ENCODE measurements around the gene PROM1.

PROM1 gene

DNA sequence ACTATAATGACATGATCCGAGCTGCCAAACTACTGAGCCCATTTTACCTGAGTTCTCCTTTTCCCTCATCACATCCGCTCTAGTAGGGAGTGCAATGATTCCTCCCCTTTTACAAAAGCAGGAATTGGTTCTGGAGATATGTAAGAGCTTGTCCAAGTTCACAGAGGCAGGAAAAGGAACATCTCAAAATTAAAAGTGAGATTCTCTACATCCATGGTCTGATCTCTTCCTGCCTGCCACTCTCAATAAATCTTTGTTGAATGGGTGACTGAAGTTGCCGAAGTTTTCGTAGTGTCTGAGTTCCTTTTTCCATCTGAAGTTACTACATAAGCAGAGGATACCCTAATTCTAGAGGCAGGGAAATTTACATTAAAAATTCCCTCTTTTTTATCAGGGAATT lies 145.2 kb downstream of the PROM1 start, which contains the start of gene FGFBP1:
Gene FGFBP1 (minus strand): TSS at position 101 of the 400 bp plus-strand sequence. CDS start 2,108 bp downstream, outside the sequence.
- DNase-seq (ENCODE audit: low read depth): no peak

DNA sequence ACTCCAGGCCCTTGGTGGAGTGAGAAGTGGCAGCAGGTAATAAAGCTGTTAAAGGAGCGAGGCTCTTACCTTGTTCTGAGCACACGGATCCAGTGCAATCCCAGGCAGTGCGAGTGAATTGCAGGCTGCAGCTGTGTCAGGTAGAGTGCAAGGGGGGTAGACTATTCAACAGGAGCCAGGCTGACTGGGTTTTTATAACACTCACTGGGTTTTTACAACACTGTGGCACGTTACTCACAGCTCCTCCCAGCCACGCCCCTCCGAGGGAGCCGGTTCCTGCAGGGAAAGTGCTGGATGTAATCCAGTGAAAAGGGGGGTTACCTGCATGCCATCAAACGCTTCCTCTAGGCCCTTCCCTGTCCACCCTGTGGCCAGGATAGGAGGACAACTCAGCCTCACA lies 145.6 kb downstream of the PROM1 start:
- no peak for DNase-seq (ENCODE audit: low read depth)

DNA sequence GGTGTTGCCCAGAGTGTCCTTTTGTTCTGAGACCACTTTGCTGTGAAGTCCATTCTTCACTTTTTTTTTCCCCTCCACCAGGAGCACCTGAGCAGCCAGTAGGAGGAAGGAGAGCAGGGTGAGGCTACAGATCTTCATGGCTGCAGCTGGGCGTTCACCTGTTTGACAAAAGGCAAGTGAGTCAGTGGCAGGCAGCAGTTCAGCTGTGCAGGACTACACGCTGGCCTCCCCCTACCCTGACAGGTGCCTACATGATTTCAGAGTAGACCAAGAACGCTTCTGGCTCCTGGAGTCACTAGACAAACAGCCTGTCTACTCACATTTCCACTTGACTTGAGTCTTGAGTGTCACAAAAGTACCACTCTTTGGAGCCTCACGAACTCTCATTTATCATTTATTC lies 147.3 kb downstream of the PROM1 start:
- DNase-seq (ENCODE audit: low read depth): no peak

DNA sequence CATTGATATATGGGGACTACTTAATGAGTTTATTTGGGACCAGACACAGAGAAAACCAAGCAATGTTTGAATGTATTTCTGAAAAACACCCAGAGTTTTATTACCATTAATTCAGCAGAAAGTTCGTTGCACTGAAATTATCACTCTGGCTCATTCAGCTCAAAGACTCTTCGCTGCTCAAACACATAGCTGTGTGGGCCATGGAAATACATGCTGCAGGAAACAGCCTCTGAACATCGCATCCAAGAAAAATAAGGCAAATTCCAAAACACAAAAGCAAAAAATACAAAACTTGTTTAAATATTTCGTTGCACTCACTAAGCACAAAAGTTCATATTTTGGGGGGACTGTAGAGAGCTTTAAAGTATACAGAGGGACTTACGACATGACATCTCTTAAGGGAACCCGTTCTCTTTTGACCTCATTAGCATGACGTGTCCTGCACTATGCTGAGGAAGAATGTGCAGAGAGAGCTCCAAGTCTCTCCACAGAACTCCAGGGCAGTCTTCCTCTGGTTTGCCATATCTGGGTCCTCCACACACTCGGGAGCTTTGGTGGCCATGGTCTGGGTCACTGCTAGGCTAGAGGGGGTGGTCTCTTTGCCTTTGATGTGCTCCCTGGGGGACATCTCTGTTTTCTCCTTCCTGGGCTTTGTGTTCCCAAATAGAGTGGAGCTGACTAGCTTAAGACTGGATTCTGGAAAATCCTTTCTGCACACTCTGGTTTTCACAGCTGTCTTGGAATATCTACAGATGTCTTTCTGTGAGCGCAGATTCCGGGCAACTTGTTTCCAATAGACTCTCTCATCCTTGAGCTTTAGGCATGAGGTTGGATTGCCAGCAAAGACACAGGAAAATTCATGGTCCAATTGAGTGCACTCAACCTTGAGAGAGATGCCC lies 148.1 kb downstream of the PROM1 start:
- DNase-seq (ENCODE audit: low read depth): no peak

DNA sequence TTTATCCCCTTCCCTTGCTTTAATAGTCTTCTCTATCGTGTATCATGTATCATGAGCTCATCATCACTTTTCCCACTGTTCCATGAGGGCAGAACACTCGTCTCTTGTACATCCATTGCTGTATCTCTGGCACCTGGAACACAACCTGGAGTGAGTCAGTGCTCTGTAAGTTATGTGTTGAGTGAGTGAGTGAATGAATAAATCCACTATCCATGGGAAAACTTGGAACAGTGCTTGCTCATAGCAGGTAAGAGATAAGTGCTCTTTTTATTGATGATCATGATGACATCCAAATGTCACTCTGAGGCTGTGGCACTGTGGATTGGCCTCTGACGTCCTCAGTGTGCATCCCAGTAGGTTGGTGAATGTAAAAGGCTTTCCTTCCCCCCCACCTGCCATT lies 149.6 kb downstream of the PROM1 start:
- no peak for DNase-seq (ENCODE audit: low read depth)

DNA sequence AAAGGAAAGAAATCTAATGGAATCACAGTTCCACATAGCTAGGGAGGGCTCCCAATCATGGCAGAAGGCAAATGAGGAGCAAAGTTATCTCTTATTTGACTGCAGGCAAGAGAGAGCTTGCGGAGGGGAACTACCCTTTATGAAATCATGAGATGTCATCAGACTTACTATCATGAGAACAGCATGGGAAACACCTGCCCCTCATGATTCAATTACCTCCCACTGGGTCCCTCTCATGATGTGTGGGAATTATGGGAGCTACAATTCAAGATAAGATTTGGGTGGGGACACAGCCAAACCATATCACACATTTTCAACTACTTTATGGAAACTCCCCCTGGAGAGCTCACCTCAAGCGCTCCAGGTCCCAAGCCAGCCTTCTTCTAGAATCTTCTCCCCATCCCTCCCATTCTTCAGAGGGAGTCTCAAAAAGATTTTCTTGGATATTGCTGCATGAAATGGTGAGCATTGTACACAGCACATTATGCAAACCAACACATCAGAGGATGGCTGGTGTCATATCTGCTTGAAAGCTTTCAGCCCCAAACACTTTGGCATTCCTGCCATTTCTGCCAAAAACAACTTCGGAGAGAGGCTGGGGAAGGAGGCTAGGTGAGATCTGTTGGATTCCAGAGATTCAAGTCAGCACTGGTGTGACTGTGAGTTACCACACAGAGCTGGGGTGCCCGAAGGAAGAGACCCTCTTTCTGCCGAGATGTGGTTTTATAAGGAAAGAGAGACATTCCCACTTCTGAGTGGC lies 152.2 kb downstream of the PROM1 start:
- no peak for DNase-seq (ENCODE audit: low read depth)

DNA sequence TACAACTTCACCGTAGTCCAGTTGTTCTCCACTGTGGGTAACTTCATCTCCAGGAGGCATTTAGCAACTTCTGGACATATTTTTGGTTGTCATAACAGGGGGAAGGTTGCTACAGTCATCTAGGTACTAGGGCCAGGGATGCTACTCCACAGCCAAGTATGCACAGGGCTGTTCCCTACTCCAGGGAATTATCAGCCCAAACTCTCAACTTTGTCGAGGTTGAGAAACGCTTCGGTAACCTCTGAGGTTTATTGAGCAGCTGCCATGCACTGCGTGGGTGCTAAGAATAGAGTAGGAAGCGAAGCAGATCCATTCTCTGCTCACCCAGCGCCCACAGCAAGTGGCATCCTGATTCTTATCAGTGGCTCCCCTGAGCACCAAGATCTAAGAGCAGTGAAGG lies 153.5 kb downstream of the PROM1 start:
- DNase-seq (ENCODE audit: low read depth): no peak

DNA sequence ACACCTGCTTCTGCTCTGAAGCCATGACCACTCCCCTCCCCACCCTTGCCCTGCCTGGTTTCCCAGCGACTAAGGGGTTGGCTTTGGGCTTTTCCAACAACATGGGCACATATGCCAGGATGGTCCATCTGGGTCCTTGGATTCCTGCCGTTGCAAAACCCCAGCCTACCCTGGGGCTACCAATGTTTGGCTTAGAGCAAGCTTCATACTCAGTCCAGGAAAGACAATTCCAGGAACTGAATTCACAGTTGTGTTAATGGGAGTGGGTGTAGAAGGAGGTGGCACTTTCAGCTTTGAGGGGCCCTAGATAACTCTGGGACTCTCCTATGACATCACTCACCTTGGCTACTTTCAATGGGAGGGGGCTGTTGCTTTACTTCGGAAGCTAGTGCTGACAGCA lies 154.3 kb downstream of the PROM1 start:
- no peak for DNase-seq (ENCODE audit: low read depth)

DNA sequence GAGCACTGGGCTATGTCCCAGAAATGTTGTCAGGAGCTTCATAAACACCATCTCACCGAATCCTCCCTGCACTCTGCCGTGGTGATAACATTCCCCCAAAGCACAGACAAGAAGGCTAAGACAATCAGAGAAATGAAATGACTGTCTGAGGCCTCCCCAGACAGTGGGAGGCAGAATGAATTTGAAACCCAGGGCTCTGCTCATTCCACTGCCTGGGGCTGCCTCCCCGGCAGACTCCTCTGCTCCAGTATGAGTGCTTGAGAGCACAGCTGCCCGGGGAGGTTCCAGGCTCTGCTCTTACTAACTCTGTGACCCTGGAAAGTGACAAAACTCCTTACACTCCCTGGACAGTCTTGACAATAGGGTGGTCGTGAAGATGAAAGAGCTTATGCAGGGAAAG lies 154.9 kb downstream of the PROM1 start:
- DNase-seq (ENCODE audit: low read depth): no peak

DNA sequence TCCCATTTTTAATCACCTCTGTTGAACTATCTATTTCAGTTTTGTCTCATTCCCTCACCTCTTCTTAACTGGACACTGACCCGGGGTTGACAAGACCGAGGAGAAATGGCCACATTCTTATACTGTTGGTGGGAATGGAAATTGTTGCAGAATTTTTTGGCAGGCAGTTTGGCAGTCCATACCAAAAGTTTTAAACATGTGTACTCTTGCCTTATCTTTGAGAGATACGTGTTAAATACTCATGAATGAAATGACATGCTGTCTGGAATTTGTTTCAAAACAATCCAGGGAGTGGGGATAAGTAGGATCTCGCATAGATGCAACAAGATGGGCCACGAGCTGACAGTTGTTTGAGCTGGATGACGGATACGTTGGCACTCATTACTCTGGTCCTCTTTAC lies 157.3 kb downstream of the PROM1 start:
- DNase-seq (ENCODE audit: low read depth): no peak

DNA sequence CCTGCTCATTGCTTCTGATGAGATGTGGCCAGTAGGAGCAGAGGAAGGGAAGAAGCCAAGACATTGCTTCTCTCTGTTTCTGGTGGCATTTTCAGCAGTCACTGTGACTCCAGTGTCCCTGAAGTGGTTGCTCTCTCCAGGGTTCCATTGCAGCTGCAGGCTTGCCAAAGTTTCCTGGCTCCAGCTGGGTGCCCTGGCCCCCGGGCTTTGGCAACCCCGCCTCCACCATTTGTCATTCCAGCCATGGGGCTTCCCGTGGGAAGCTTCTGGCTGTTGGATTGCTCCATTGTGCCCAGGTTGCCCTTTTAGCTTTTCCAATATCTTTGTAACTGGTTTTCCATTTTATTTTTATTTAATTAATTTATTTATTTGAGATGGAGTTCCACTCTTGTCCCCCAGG lies 158.0 kb downstream of the PROM1 start:
- no peak for DNase-seq (ENCODE audit: low read depth)

DNA sequence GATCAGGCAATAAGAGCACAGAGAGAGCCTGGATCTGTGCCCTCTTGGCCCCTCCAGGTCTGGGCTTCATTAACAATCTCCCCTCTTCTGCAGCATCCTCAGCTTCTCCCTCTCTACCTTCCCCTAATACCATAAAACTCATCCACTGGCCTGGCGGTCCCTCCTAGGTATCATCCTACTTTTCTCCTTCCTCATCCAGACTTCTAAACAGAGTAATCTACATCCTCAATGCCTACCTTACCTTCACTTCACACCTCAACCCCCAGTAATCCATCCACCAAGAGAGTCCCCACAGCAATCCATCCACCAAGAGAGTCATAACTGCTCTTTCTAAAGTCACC lies 162.3 kb downstream of the PROM1 start:
- no peak for DNase-seq (ENCODE audit: low read depth)

DNA sequence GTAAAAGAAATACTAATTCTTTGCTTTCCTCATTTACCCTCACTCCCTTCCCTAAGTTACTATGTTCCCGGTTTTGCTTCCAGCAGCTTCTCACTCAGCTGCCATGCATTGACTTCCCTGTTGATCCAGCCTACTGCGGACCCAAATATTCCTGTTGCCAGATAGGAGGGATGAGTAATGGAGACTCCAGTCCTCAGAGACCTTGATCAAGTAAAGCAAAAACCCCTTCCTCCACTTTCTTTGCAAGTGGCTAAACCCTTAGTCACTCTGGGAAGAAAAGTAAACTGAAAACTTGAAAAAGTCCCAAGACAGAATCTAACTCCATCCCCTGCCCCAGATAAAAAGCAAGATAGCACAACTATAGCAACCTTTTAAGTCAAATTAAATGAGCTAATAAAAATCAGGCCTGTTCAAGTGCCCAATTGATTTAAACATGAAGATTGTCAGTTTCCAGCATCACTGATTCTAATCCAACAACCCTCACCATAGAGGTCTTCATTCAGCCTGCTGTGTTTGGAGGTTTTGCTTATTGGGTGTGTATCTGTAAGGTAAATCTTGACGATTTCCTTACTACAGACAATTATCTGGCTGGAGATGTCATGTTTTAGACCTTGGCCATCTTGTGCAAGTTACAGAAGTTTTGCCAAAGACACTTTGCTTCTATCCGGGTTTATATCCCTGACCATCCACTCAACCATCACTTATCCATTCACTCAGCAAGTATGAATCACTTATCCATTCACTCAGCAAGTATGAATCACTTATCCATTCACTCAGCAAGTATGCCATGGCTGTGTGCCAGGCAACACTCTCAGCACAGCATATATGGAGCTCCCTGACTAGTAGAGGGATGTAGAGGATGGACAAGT lies 162.9 kb downstream of the PROM1 start:
- DNase-seq (ENCODE audit: low read depth): no peak

DNA sequence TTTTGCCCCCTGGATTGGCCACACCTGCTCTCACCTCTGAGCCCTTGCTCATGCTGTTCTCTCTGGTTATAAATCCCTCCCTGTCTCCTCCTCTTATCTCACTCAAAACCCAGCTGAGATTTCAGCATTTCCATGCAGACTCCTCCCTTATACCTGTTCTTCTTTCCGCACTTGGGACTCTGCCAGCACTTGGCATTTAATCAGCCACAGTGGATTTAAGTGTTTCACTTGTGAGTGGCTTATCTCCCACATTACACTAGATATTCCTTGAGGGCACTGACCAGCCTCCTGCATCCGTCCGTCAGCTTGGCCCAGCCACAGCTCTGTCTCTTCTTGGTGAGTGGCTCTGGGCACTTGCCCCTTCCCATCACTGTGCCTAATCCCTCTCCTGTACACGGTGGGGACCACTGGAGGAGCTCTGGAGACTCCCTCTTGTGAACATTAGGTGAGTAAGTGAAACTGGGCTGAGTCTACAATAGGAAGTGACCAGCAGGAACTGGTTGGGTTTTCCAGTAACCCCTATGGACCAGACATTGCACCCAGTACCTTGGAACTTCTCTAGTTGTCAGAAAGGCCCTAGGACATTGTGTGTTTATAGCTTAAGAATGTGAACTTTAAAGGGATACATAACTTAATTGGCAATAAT lies 165.2 kb downstream of the PROM1 start:
- no peak for DNase-seq (ENCODE audit: low read depth)

Data from CMK (cell line).